ENCODE results near the gene COL27A1.
"Not testable (repeated sequence)": the region's sequence is repeated elsewhere in the genome, so short reads cannot be mapped to it uniquely, and the experiment has no call there.

COL27A1 gene

DNA sequence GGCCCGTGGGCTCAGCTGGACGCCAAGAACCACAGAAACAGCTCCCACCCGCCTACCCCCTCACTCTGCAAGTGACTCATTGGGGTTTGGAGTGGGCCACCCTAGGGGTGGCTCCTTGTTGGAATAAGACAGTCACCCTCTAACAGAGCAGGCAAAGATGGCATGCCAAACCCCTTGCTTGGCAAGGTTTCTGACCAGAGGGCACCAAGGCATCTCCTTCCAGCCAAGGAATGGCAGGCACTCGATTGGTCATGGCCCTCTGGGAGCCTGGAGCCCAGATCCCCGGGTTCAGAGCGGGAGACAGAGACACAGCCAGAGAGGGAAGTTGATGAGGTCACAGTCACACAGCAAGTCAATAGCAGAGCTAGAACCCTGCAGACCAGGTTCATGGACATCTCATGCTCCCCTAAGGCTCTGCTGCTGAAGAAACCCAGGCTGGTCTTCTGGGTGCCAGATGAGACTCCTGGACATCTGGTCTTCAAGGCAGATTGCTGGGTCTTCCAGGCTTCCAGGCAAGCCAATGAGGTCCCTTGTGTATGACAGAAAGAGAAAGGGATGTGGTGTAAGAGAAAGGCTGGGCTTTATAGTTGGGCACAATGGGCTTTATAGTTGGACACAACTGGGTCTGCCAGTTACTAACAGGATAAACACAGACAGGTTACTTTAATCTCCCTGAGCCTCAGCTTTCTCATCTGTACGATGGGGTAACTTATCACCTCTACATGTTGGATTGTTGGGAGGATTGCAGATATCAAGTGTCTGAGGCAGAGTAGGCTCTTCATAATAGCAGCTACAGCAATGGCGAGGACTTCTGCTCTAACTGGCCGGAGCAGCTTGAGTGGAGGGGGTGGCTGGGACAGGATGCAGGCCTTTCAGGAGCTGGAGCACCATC is 33.0 kb upstream of the COL27A1 start:
- in situ Hi-C loops (cut with MboI; ENCODE audit: low pct_unique_long_range_greater_than_20kb, low sequenced_read_pairs): no loop called here
- no peak for DNase-seq

DNA sequence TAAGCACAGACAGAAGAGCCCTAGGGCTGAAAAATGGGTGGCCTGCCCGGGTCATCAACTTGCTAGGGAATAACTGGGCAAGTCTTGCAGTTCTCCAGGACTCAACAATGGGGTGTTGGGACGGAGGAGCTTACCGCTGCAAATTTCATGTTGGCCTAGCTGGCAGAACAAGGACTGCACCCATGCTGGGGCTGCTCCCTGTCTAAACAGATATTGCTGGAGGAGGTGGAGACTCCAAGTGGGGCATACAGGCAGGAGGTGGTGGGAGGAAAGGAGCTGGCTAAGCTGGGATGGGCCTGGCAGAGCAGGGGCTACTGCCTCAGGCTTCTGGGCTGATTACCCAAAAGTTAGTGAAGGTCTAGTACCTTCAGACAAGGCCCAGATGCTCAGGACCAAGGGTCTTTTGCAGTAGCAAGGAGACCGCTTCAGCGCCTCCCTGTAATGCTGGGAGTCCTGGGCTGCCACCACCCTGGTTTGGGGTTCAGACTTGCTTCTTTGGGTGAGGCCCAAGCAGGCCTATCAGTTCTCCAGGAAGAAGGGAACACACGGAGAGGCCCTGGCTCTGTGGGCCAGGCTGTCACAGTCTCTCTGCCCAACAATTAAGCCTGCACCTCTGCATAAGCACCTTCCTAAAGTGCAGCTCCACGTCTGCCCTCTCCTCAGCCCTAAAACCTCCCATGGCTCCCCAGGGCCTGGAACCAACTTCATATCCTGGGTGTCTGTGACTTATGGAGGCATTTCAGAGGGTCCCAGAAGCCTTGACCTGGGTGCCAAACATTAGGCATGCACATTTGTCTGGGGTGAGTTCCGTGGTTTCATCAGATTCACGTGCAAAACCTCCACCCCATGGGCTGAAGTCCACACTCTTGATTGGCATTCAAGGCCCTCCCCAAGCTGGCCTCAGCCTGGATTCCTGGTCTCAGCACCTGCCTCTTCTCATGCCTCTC is 32.0 kb upstream of the COL27A1 start:
- in situ Hi-C loops (cut with MboI; ENCODE audit: low pct_unique_long_range_greater_than_20kb, low sequenced_read_pairs): no loop called here
- no peak for DNase-seq

DNA sequence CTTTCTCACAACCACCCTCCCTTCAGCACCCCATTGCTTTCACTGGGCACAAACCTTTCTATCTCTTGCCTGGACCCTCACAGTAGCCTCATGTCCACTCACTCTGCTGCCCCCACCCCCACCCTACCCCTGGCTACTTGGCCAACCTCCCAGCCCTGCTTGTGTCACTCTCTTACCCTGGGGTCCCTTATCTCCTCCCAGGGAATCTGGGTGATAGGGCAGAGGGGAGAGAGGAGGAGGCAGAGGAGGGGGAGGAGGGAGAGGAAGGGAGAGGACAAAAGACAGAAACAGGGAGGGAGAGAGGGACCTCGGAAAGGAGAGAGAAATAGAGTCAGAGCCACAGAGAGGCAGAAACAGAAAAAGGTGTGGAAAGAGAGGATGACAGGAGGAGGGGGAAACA is 31.2 kb upstream of the COL27A1 start:
- DNase-seq: no peak
- in situ Hi-C loops (cut with MboI; ENCODE audit: low pct_unique_long_range_greater_than_20kb, low sequenced_read_pairs): no loop called here

DNA sequence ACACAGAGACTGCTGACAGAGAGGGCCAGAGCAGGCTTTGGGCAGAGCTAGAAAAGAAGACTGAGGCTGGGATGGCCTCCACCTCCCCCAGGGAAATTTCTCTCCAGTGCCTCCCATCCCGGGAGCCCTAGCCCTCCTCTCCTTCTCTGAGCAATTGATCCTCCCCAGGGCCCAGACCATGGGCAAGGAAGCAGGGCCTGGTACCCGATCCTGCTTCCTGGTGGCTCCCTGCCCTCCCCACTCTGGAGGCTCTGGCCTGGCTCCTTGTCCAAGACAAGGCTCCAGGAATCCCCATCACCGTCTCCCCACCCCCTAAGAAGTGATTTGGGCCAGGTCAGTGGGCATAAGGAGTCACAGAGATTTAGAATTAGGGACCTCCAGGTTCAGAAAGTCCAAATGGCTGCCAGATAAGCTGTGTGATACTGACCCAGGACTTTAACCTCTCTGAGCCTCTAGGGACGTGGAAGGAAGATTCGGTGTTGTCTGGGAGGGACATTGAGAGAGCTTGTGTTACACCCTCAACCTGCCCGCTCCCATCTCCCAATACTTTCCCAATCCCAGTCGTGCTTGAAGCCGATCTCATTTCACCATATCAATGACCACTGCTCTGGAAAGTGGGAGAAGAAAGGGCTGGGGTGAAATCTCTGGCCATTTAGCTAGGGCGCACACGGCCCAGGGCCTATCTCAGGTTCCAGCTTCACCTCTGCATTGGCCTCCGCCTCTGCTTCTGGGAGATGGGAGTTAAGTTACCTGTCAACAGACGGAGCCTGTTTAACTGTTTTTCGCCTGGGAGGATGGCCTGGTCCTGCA is 30.5 kb upstream of the COL27A1 start:
- DNase-seq: no peak
- in situ Hi-C loops (cut with MboI; ENCODE audit: low pct_unique_long_range_greater_than_20kb, low sequenced_read_pairs): no loop called here

DNA sequence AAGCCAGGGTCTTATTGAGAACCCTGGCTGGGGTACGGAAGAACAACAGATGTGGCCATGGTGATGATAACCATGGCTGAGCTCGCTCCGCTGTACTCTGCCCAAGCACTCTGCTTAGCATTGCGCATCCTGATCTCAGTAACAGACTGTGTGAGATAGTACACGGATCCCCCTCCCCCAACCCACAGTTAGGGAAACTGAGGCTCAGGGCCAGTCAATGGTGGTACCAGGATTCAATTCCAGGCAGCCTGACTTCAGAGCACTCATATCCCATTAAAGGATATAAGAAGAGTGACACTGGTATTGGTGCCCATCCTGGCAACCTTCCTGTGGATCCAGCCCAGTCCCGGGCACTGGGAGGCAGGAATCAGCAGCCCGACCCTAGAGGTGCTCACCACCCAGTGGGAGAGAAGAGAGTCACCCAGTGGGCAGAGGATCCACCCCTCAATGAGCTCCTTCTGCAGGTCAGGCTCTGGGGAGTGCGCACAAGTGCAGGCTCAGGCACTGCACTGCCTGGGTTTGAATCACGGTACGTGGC is 29.8 kb upstream of the COL27A1 start:
- in situ Hi-C loops (cut with MboI; ENCODE audit: low pct_unique_long_range_greater_than_20kb, low sequenced_read_pairs): no loop called here
- no peak for DNase-seq

DNA sequence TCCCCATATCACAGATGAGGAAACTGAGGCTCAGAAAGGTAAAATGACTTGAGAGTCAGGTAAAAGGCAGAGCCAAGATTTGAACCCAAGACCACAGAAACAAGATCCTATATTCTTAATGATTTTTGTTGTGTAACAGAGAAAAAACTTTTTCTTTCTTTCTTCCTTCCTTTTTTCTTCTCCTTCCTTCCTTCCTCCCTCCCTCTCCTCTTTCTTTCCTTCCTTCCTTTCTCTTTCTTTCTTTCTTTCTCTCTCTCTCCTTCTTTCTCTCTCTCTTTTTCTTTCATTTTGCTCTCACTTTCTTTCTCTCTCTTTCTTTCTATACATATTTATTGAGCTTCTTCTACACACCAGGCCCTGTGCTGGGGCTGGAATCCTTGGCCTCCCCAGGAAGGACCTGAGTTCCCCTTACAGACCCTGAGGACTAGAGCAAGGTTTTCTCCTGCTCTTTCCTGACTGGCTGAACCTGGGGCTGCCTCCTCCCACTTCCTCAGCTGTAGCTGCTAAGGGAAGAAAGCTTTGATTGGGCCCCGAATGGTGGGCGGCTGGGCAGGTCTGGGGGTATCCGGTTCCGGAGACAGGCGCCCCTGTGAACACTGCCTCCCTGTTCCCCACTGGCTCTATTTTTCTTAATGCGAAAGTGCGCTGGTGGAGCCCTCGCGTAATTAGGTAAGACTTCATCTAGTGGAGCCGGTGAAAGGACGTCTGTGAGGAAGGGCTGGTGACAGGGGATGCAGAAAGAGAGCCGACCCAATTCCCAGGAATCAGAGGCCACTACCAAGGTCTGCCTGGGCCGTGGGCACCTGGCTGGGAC is 28.9 kb upstream of the COL27A1 start:
- DNase-seq: no peak
- in situ Hi-C loops (cut with MboI; ENCODE audit: low pct_unique_long_range_greater_than_20kb, low sequenced_read_pairs): no loop called here

DNA sequence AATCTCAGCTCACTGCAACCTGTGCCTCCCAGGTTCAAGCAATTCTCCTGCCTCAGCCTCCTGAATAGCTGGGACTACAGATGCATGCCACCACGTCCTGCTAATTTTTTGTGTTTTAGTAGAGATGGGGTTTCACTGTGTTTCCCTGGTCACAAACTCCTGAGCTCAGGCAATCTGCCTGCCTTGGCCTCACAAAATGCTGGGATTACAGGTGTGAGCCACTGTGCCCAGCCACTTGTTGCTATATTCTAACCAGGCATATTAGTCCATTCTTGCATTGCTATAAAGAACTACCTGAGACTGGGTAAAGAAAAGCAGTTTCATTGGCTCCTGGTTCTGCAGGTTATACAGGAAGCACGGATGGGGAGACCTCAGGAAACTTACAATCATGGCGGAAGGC is 26.6 kb upstream of the COL27A1 start:
- DNase-seq; in situ Hi-C loops (cut with MboI; ENCODE audit: low pct_unique_long_range_greater_than_20kb, low sequenced_read_pairs): not testable (repeated sequence)

DNA sequence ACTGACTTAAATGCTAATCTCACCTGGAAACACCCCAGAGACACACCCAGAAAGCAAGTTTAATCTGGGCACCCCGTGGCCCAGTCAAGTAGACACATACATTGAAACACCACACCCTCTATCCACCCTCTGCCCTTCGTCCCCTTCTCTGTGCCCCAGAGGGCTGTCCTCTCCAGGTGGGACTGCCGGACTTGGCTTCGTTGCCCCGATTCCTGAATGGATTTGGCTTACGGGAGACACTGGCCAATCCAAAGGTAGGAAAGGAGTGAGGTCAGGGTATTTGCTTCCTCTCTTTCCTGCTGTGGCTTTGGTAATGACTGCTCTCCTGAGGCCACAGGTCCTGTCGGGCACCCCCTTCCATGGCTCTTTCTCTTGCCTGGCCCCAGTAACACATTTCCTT is 25.2 kb upstream of the COL27A1 start:
- in situ Hi-C loops (cut with MboI; ENCODE audit: low pct_unique_long_range_greater_than_20kb, low sequenced_read_pairs): no loop called here
- no peak for DNase-seq

DNA sequence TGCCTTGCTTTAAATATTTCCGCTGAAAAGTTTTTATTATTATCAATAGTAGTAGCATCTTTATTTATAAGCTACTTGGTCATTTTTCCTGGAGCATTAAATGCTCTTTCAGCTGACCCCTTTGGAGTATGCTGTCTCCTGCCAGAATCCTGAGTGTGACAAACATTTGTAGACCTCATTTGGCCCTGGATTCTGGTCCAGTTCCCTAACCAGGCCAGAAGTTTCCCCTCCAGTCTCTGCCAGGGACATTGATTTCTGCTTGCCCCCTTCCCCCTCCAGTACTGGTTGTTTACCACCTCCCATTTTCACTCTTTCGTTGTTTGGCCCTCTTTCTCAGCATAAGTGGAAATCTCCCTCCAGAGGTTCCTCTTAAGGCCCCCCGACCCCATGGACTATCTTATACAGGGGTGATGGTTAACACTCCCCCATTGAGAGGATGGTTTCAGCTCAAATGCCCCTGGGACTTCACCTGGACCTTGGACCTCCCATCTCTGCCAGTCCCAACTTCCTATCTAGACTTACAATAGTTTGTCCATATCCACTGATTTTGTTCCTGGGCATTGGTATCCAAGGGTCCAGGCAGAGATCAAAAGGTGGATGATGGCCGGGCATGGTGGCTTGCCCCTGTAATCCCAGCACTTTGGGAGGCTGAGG is 24.6 kb upstream of the COL27A1 start:
- DNase-seq: no peak
- in situ Hi-C loops (cut with MboI; ENCODE audit: low pct_unique_long_range_greater_than_20kb, low sequenced_read_pairs): no loop called here

DNA sequence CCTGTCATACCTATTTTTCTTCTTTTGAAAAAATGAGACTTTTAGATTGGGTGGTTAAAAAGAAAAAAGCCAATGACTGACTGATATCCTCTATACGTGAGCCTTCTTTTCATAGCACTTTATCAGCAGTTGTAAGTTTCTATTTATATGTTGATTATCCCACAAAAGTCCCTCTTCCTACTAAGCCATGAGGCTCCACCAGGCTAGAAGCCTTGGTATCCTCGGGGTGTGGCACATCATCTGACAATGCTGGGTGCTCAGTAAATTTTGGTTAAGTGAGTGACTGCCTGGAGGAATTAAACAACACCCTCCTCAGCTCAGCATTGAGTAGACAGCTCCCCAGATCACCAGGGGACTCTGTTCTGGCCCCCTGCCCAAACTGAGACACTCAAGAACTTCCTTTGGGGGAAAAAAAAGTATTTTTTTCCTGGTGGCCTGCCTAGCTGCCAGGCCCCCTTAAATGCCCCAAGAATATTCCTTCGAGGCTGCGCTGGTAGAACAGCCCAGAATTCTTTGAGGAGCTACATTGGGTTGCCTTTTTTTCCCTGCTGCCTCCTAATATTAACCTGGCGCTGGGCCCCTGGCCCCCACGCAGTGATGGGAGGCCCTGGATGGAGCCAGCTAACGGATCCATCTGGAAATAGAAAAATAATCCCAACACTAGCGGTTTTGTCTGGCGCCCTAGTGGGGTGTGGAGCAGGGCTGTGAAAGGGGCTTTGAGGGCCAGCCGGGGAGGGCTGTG is 23.4 kb upstream of the COL27A1 start:
- no peak for DNase-seq
- in situ Hi-C loops (cut with MboI; ENCODE audit: low pct_unique_long_range_greater_than_20kb, low sequenced_read_pairs): no loop called here

DNA sequence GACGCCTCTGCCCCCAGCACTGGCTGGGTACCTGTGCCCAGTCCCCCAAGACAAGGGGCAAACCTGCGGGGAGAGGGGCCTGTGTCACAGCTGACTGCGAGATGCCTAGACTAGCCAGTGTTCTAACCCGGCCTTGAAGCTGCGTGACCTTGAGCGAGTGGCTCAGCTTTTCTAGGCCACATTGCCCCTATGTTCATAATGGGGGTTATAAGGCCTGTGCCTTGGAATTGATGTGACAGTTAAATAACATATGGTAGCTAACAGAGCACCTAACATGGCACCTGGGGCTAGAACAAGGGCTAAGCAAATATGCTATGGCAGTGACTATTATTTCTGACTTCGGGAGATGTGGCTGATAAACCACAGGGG is 22.8 kb upstream of the COL27A1 start:
- in situ Hi-C loops (cut with MboI; ENCODE audit: low pct_unique_long_range_greater_than_20kb, low sequenced_read_pairs): no loop called here
- no peak for DNase-seq

DNA sequence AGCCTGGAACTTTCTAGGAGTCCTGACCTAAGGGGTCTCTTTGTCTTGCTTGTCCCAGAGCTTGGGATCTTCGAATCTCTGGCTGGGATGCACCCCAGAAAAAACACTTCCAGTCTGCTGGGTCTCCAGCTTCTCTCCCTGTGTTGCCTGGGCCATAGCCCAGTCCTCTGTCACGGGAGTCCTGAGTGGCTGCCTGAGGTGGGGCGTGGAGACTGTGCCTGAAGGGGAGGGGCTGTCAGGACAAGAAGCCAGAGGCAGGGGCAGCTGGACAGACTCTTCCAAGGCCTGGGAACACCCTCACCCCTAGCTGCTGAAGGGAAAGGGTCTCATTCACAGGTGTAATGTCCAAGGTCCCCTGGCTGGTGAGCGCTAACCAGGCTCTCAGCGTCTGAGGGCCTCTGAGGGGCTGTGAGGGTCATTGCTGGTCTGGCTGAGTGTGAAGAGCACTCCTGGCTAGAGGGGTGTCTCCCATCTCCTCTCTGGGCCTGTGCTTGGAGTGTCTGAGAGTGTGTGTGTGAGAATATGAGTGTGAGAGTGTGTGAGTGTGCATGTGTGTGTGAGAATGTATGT is 20.4 kb upstream of the COL27A1 start:
- in situ Hi-C loops (cut with MboI; ENCODE audit: low pct_unique_long_range_greater_than_20kb, low sequenced_read_pairs): no loop called here
- no peak for DNase-seq

DNA sequence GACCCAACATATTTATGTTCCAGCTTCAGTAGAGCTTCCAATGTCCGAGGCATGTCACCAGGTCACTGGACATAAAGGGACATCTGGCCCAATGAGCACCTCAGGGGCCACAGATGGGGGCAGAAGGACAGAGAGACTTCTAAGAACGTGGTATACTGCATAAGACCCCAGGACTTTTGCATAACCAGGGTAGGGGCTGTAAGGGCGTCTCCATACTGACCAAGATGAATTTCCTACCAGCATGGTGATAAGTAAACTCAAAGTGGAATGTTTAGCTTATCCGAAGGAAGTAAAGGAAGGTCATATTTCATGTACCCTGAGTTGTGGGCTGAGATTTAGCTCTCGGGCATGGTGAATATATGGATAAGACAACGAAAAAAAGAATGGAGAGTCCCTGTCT is 17.5 kb upstream of the COL27A1 start:
- in situ Hi-C loops (cut with MboI; ENCODE audit: low pct_unique_long_range_greater_than_20kb, low sequenced_read_pairs): no loop called here
- DNase-seq: no peak

DNA sequence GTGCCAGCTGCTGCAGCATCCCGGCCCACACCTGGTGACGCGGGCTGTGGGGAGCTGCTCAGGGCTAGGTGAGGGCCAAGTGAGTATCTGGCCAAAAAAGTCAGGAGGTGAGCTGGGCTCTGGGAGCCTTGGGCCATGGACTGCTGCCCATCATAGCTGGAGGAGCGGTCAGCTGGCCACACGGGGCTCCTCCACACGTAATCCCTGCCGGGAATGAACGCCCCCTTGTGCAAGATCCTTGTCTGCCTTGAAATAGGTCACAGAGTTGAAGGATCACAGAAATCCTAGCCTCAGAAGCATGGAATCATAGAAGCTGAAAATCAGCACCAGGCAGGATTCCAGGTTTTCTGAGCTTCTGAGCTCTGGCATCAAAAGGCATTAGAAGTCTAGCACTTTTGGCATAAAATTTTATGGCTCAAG is 16.8 kb upstream of the COL27A1 start:
- in situ Hi-C loops (cut with MboI; ENCODE audit: low pct_unique_long_range_greater_than_20kb, low sequenced_read_pairs): no loop called here
- DNase-seq: no peak

DNA sequence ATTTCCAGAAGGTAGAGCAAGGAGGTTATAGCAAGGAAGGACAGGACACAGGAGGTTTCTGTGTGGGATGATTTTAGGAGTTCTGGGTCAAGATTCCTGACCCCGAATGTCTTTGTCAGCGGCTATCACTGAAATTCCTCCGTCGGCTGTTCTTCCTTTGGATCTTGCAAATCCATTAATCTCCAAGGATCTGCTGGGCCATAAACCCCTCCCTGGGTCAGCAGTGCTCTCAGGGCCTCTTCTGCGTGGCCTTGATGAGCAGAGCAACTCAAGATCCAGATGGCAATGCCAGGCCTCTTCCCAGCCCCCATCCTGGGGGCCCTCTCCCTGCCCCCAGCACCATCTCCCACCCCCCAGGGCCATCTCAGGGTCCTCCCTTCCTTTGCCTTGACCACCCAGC is 16.3 kb upstream of the COL27A1 start:
- in situ Hi-C loops (cut with MboI; ENCODE audit: low pct_unique_long_range_greater_than_20kb, low sequenced_read_pairs): no loop called here
- no peak for DNase-seq

DNA sequence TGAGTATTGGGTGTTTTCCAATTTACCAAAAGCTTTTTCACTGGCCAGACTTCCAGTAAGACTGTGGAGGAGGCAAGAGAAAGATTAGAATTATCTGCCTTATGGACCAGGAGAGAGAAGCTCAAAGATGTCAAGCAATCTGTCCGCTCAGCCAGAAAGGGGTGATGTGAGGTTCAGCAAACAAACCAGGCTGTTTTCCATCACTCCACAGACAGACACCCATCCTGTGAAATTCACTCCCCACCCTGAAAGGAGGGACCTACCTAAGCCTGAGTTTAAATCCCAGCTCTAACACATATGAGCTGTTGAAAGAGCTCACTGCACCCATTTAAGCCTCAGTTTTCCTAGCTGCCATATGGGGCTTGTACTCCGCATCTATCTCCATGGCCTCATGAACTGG is 14.9 kb upstream of the COL27A1 start:
- DNase-seq: no peak
- in situ Hi-C loops (cut with MboI; ENCODE audit: low pct_unique_long_range_greater_than_20kb, low sequenced_read_pairs): no loop called here

DNA sequence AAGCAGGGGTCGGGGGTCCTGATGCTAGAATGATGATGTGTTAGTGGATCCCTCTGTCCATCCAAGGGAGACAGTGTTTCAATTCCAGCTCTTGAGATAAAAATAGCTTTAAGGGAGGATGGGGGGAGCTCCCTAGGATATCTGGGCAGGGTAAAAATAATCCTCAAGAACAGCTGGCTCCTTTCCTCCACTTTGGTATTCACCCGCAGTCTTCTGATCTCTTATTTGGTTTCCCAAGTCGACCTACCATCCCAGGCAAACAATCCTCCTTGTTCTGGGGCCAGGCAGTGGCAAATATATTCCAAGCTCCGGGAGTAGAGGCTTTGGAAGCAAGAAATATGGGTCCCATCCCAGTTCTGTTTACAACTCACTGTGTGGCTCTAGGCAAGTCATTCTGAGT is 14.5 kb upstream of the COL27A1 start:
- in situ Hi-C loops (cut with MboI; ENCODE audit: low pct_unique_long_range_greater_than_20kb, low sequenced_read_pairs): no loop called here
- no peak for DNase-seq
